HEK293 (cell line): ENCODE data around the gene DHRS13.

ENCODE experiments used
- EGR2 ChIP-seq: fragments of 450-650 bp; formaldehyde crosslinking; IDR thresholded peaks from 2 replicates; pipeline ENCODE4 v1.5.1; 2016; ENCODE audit warnings: low read depth, missing biosample characterization, missing genetic modification characterization
- FEZF1 ChIP-seq: fragments of 450-650 bp; formaldehyde crosslinking; IDR thresholded peaks from 2 replicates; pipeline ENCODE4 v1.5.1; 2016; ENCODE audit warnings: missing biosample characterization, missing genetic modification characterization
- HOXA7 ChIP-seq: sonication (generic); formaldehyde crosslinking; IDR thresholded peaks from 2 replicates; pipeline ENCODE4 v1.8.1; 2022; ENCODE audit warnings: missing genetic modification reagents, borderline replicate concordance
- KLF7 ChIP-seq: fragments of 450-650 bp; formaldehyde crosslinking; IDR thresholded peaks from 2 replicates; pipeline ENCODE4 v1.5.1; 2016; ENCODE audit warnings: missing biosample characterization, missing genetic modification characterization, borderline replicate concordance
- MEIS1 ChIP-seq: sonication (generic); formaldehyde crosslinking; IDR thresholded peaks from 2 replicates; pipeline ENCODE4 v1.8.1; 2022; ENCODE audit warnings: missing genetic modification reagents, mild to moderate bottlenecking, borderline replicate concordance
- SETDB1 ChIP-seq: IDR thresholded peaks from one replicate; pipeline ENCODE4 v1.6.1; 2017; ENCODE audit warnings: mild to moderate bottlenecking, low read length, moderate library complexity, mixed read lengths; ENCODE audit not compliant: insufficient read length
- SP2 ChIP-seq: fragments of 450-650 bp; formaldehyde crosslinking; IDR thresholded peaks from 2 replicates; pipeline ENCODE4 v1.5.1; 2016; ENCODE audit warnings: missing biosample characterization, missing genetic modification characterization
- TRIM28 ChIP-seq: IDR thresholded peaks from 2 replicates; pipeline ENCODE4 v1.6.1; 2011; ENCODE audit warnings: low read length, control low read depth, borderline replicate concordance
- WT1 ChIP-seq: fragments of 450-650 bp; formaldehyde crosslinking; IDR thresholded peaks from 2 replicates; pipeline ENCODE4 v1.5.1; 2016; ENCODE audit warnings: missing biosample characterization, missing genetic modification characterization
- ZBTB1 ChIP-seq: fragments of 450-650 bp; formaldehyde crosslinking; IDR thresholded peaks from 2 replicates; pipeline ENCODE4 v1.5.1; 2016; ENCODE audit warnings: missing biosample characterization, missing genetic modification characterization
- ZBTB8A ChIP-seq: fragments of 450-650 bp; formaldehyde crosslinking; IDR thresholded peaks from 2 replicates; pipeline ENCODE4 v1.5.1; 2016; ENCODE audit warnings: missing biosample characterization, missing genetic modification characterization
- ZNF16 ChIP-seq: fragments of 450-650 bp; formaldehyde crosslinking; IDR thresholded peaks from 2 replicates; pipeline ENCODE4 v1.5.1; 2016; ENCODE audit warnings: low read depth, missing biosample characterization, missing genetic modification characterization
- ZNF366 ChIP-seq: fragments of 450-650 bp; formaldehyde crosslinking; conservative IDR thresholded peaks from 2 replicates; pipeline ENCODE4 v1.5.1; 2016; ENCODE audit warnings: missing biosample characterization, missing genetic modification characterization
- ZNF391 ChIP-seq: fragments of 450-650 bp; formaldehyde crosslinking; IDR thresholded peaks from 2 replicates; pipeline ENCODE4 v1.5.1; 2016; ENCODE audit warnings: low read depth, missing biosample characterization, missing genetic modification characterization, borderline replicate concordance
- ZNF433 ChIP-seq: fragments of 450-650 bp; formaldehyde crosslinking; IDR thresholded peaks from 2 replicates; pipeline ENCODE4 v1.5.1; 2016; ENCODE audit warnings: missing biosample characterization, missing genetic modification characterization, low read depth
- ZNF530 ChIP-seq: fragments of 450-650 bp; formaldehyde crosslinking; IDR thresholded peaks from 2 replicates; pipeline ENCODE4 v1.5.1; 2016; ENCODE audit warnings: low read depth, missing biosample characterization, missing genetic modification characterization
- ZNF548 ChIP-seq: fragments of 450-650 bp; formaldehyde crosslinking; IDR thresholded peaks from 2 replicates; pipeline ENCODE4 v1.5.1; 2016; ENCODE audit warnings: missing biosample characterization, missing genetic modification characterization
- ZNF596 ChIP-seq: fragments of 450-650 bp; IDR thresholded peaks from 2 replicates; pipeline ENCODE4 v1.5.0; 2018; ENCODE audit warnings: missing biosample characterization, mild to moderate bottlenecking, missing genetic modification characterization, moderate library complexity
- ZNF660 ChIP-seq: fragments of 450-650 bp; IDR thresholded peaks from 2 replicates; pipeline ENCODE4 v1.5.1; 2018; ENCODE audit warnings: missing biosample characterization, mild to moderate bottlenecking, missing genetic modification characterization
- ZSCAN30 ChIP-seq: fragments of 450-650 bp; IDR thresholded peaks from 2 replicates; pipeline ENCODE4 v1.5.1; 2018; ENCODE audit warnings: missing biosample characterization, mild to moderate bottlenecking, missing genetic modification characterization, moderate library complexity
- TF ChIP-seq, protein P1 (sequence below): fragments of 450-650 bp; formaldehyde crosslinking; IDR thresholded peaks from 2 replicates; pipeline ENCODE4 v1.5.1; 2016; ENCODE audit warnings: missing biosample characterization, missing genetic modification characterization
- TF ChIP-seq, protein P2 (sequence below): fragments of 450-650 bp; formaldehyde crosslinking; IDR thresholded peaks from 2 replicates; pipeline ENCODE4 v1.5.1; 2016; ENCODE audit warnings: missing biosample characterization, missing genetic modification characterization
- TF ChIP-seq, protein P3 (sequence below): fragments of 450-650 bp; formaldehyde crosslinking; IDR thresholded peaks from 2 replicates; pipeline ENCODE4 v1.5.1; 2016; ENCODE audit warnings: missing biosample characterization, missing genetic modification characterization
- TF ChIP-seq, protein P4 (sequence below): fragments of 450-650 bp; formaldehyde crosslinking; IDR thresholded peaks from 2 replicates; pipeline ENCODE4 v1.5.1; 2016; ENCODE audit warnings: missing biosample characterization, missing genetic modification characterization
- TF ChIP-seq, protein P5 (sequence below): fragments of 450-650 bp; formaldehyde crosslinking; IDR thresholded peaks from 2 replicates; pipeline ENCODE4 v1.5.1; 2016; ENCODE audit warnings: missing biosample characterization, missing genetic modification characterization, borderline replicate concordance

The DHRS13 gene

DNA sequence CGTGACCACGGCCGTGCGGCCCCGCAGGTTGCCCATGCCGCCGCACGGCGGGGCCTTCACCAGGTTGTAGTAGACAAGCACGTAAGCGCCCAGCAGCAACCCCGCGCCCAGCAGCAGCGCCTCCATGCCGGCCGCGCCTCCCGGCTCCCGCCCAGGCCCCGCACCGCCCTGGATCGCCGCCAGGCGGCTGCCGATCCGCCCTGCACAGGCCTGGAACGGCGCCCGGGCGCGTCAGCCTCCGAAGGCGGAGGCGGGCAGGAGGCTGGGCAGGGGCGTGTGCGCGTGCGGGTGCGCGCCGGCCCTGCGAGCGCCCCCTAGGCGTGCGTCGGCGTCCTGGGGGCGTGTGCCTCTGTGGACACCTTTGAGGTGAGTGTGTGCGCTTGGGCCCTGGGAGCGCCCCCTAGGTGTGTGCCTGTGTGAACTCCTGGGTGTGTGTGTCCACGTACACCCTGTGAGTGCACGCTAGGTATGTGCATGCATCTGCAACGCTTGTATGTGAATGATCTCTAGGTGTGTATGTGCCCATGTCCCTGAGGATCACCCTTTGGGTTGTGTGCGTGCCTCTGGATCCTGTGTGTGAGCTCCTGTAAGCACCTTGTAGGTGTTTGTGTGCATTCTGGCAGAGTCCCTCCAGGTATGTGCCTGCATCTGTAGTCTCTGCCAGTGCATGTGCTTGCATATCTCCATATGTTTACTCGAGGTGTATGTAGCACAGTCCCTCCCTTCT is at the start of gene DHRS13 (continued):
- TF ChIP-seq, protein P1, sequence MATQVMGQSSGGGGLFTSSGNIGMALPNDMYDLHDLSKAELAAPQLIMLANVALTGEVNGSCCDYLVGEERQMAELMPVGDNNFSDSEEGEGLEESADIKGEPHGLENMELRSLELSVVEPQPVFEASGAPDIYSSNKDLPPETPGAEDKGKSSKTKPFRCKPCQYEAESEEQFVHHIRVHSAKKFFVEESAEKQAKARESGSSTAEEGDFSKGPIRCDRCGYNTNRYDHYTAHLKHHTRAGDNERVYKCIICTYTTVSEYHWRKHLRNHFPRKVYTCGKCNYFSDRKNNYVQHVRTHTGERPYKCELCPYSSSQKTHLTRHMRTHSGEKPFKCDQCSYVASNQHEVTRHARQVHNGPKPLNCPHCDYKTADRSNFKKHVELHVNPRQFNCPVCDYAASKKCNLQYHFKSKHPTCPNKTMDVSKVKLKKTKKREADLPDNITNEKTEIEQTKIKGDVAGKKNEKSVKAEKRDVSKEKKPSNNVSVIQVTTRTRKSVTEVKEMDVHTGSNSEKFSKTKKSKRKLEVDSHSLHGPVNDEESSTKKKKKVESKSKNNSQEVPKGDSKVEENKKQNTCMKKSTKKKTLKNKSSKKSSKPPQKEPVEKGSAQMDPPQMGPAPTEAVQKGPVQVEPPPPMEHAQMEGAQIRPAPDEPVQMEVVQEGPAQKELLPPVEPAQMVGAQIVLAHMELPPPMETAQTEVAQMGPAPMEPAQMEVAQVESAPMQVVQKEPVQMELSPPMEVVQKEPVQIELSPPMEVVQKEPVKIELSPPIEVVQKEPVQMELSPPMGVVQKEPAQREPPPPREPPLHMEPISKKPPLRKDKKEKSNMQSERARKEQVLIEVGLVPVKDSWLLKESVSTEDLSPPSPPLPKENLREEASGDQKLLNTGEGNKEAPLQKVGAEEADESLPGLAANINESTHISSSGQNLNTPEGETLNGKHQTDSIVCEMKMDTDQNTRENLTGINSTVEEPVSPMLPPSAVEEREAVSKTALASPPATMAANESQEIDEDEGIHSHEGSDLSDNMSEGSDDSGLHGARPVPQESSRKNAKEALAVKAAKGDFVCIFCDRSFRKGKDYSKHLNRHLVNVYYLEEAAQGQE, result 0 out of 2 replicates have a peak, but pooled peaks have one; percentile 16
- TF ChIP-seq FEZF1 (tag by site-specific recombination) (no peak), ZNF530 (tag by site-specific recombination) (no peak), ZNF548 (tag by site-specific recombination) (no peak), SP2 (tag by site-specific recombination) (peak; percentile 44), KLF7 (0 out of 2 replicates have a peak, but pooled peaks have one; percentile 40), ZBTB8A (tag by site-specific recombination) (peak; percentile 95), HOXA7 (CRISPR knock-in tag) (0 out of 2 replicates have a peak, but pooled peaks have one; percentile 27), ZNF391 (tag by site-specific recombination) (peak; percentile 33; the same call in 1 of the 2 replicates), ZNF16 (tag by site-specific recombination) (no peak), TRIM28 (peak; percentile 93; the same call in 1 of the 2 replicates), ZNF433 (no peak), MEIS1 (0 out of 2 replicates have a peak, but pooled peaks have one; percentile 34), ZSCAN30 (tag by site-specific recombination) (peak; percentile 95), SETDB1 (peak; percentile 88), WT1 (tag by site-specific recombination) (no peak), ZNF660 (tag by site-specific recombination) (peak; percentile 97), ZBTB1 (tag by site-specific recombination) (no peak), EGR2 (tag by site-specific recombination) (peak; percentile 84), ZNF366 (tag by site-specific recombination) (no peak), ZNF596 (tag by site-specific recombination) (peak; percentile 53)
- TF ChIP-seq, protein P2, sequence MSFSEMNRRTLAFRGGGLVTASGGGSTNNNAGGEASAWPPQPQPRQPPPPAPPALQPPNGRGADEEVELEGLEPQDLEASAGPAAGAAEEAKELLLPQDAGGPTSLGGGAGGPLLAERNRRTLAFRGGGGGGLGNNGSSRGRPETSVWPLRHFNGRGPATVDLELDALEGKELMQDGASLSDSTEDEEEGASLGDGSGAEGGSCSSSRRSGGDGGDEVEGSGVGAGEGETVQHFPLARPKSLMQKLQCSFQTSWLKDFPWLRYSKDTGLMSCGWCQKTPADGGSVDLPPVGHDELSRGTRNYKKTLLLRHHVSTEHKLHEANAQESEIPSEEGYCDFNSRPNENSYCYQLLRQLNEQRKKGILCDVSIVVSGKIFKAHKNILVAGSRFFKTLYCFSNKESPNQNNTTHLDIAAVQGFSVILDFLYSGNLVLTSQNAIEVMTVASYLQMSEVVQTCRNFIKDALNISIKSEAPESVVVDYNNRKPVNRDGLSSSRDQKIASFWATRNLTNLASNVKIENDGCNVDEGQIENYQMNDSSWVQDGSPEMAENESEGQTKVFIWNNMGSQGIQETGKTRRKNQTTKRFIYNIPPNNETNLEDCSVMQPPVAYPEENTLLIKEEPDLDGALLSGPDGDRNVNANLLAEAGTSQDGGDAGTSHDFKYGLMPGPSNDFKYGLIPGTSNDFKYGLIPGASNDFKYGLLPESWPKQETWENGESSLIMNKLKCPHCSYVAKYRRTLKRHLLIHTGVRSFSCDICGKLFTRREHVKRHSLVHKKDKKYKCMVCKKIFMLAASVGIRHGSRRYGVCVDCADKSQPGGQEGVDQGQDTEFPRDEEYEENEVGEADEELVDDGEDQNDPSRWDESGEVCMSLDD (tag by site-specific recombination), result 0 out of 2 replicates have a peak, but pooled peaks have one; percentile 63
- TF ChIP-seq, protein P3, sequence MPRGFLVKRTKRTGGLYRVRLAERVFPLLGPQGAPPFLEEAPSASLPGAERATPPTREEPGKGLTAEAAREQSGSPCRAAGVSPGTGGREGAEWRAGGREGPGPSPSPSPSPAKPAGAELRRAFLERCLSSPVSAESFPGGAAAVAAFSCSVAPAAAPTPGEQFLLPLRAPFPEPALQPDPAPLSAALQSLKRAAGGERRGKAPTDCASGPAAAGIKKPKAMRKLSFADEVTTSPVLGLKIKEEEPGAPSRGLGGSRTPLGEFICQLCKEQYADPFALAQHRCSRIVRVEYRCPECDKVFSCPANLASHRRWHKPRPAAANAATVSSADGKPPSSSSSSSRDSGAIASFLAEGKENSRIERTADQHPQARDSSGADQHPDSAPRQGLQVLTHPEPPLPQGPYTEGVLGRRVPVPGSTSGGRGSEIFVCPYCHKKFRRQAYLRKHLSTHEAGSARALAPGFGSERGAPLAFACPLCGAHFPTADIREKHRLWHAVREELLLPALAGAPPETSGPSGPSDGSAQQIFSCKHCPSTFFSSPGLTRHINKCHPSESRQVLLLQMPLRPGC (tag by site-specific recombination), result 0 out of 2 replicates have a peak, but pooled peaks have one; percentile 49
- TF ChIP-seq, protein P4, sequence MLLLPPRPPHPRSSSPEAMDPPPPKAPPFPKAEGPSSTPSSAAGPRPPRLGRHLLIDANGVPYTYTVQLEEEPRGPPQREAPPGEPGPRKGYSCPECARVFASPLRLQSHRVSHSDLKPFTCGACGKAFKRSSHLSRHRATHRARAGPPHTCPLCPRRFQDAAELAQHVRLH (tag by site-specific recombination), result peak; percentile 53; the same call in 1 of the 2 replicates
- TF ChIP-seq, protein P5, sequence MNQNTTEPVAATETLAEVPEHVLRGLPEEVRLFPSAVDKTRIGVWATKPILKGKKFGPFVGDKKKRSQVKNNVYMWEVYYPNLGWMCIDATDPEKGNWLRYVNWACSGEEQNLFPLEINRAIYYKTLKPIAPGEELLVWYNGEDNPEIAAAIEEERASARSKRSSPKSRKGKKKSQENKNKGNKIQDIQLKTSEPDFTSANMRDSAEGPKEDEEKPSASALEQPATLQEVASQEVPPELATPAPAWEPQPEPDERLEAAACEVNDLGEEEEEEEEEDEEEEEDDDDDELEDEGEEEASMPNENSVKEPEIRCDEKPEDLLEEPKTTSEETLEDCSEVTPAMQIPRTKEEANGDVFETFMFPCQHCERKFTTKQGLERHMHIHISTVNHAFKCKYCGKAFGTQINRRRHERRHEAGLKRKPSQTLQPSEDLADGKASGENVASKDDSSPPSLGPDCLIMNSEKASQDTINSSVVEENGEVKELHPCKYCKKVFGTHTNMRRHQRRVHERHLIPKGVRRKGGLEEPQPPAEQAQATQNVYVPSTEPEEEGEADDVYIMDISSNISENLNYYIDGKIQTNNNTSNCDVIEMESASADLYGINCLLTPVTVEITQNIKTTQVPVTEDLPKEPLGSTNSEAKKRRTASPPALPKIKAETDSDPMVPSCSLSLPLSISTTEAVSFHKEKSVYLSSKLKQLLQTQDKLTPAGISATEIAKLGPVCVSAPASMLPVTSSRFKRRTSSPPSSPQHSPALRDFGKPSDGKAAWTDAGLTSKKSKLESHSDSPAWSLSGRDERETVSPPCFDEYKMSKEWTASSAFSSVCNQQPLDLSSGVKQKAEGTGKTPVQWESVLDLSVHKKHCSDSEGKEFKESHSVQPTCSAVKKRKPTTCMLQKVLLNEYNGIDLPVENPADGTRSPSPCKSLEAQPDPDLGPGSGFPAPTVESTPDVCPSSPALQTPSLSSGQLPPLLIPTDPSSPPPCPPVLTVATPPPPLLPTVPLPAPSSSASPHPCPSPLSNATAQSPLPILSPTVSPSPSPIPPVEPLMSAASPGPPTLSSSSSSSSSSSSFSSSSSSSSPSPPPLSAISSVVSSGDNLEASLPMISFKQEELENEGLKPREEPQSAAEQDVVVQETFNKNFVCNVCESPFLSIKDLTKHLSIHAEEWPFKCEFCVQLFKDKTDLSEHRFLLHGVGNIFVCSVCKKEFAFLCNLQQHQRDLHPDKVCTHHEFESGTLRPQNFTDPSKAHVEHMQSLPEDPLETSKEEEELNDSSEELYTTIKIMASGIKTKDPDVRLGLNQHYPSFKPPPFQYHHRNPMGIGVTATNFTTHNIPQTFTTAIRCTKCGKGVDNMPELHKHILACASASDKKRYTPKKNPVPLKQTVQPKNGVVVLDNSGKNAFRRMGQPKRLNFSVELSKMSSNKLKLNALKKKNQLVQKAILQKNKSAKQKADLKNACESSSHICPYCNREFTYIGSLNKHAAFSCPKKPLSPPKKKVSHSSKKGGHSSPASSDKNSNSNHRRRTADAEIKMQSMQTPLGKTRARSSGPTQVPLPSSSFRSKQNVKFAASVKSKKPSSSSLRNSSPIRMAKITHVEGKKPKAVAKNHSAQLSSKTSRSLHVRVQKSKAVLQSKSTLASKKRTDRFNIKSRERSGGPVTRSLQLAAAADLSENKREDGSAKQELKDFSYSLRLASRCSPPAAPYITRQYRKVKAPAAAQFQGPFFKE, result peak; percentile 19; the same call in 1 of the 2 replicates
